Hematopoietic multipotent progenitor cell treated with erythropoietin and hydrocortisone succinate and interleukin-3 and kit ligand, for 4 days (in vitro differentiated cells): ENCODE measurements around the gene SERPINH1.

ENCODE experiments used
- DNase-seq: peaks from one replicate; pipeline ENCODE4 v3.0.0-alpha.2; 2015

Gene SERPINH1

DNA sequence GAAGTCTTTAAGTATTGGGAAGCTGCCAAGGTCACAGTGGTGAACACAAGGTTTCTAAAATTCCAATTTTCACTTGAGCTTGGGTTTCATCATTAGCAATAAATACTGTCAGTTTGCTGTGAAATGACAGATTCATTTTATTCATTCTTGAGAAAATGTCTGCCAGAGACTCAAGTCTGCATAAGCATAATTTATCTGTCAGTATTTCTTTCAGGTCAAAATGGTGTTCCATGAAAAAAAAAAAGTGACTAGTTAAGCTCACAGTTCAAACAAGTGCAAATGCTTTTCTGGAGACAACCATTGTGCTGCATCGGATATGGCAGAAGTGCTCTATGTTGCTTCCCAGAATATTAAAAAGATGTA, 28.2 kb upstream of the SERPINH1 start:
- DNase-seq: peak; percentile 62

DNA sequence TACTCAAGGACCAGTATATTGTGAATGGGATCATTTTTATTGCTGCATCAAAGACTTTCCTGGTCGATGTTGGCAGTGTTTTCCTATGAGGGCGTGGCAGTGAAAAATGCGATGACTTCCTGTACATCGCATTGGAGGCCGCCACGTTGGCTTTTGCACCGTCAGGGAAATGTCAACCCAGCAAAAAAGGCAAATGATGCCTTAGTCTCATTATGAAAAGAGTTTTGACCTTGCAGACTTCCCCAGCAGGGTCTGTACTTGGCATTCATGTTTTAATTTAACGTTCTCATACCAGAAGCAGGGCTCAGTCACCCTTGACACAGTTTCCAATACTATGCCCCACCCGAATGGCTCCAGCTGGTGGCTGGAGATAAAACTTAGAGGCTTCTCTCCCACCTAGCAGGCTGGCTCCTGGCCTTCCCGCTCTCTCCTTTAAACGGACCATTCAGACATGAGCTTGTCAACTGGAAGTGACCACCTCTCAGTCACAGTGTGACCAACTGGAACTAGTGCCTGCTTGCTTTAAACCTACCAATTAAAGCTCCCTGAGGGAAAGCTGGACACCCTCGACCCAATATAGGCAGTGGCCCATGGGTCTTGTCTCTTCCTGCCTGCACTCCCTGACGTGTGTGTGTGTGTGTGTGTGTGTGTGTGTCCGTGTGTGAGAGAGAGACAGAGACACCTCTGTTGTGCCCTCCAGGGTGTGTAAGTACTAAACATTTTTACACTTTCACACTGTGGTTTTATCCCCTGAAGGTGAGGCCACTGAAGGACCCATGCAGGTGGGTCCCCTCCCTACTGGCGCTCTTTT, 27.6 kb upstream of the SERPINH1 start:
- DNase-seq: peak; percentile 96

GRCh38 chr11:75535071-75535470, 27.0 kb upstream of the SERPINH1 start:
- DNase-seq: peak; percentile 95

GRCh38 chr11:75536786-75537641, 25.0 kb upstream of the SERPINH1 start:
- peak; percentile 81 for DNase-seq

GRCh38 chr11:75537740-75538139, 24.3 kb upstream of the SERPINH1 start:
- DNase-seq: no peak

DNA sequence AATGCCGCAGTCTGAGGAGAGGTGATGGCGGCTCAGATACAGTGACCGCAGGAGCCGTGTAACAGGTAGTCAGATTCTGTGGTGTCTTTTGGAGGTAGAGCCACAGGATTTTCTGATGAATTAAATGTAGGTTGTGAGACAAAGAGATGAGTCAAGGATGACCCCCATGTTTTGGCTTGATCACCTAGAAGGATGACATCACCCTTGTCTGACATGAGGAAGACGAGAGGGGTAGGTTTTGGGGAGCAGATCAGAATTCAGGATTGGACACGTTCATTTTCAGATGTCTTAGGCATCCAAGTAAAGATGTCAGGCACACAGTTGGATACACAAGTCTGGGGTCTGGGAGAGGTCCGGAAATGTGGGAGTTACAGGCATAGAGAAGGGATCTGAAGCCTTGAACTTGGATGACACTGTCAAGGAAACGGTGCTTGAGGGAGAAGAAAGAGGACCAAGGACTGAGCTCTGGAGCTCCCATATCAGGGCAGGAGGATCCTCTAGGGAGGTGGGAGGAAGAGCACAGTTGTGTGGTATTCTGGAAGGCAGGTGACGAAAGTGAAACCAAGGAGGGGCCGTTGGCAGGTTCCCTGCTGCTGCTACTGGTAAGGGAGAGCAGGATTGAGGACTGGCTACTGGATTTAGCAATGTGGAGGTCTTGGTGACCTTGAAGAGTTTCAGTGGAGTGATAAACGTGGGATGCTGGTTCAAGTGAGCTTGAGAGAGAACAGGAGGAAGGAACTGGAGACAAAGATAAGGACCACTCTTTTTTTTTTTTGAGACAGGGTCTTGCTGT, 23.7 kb upstream of the SERPINH1 start:
- DNase-seq: no peak

DNA sequence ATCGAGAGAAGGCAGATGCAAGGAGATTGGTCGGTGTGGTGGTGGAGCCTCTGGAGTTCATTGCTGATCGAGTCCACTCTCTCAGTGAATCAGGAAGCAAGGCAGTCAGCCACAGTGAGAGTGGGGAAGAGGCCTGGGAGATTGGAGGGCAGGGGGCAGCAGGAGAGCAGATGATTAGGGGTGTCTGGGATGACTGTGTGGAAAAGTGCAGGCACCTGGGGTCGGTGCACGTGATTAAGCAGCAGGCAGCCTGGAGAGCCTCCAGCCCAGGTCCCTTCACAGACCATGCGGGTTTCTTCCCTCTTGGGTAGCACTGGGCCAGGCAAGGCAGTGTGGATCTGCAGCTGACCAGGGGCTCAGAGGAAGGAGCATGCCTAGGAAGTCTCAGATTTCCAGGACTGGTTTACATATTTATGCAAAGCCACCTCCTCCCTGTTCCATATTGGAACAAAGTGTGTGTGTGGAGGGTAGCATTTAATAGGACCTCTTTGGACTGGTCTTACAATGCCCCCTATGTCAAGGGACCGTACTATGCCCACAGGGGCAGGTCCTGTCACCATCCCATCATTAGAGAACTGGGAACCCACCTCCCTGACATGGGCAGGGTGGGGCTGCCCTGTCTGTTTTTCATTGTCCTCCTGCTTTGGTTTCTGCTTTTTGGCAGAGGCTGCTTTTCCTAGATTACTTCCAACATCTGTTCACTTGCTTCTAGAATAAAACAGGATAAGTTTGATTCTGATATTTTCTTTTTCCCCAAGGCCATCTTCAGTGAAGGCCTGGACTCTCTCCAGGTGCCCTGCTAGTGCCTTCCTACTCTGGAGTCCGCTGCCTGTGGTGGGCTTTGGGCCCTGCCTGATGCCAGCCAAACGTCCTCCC, 22.4 kb upstream of the SERPINH1 start:
- DNase-seq: no peak

- no peak for DNase-seq
Observed at GRCh38 chr11:75541193-75542087, 20.6 kb upstream of the SERPINH1 start.

DNA sequence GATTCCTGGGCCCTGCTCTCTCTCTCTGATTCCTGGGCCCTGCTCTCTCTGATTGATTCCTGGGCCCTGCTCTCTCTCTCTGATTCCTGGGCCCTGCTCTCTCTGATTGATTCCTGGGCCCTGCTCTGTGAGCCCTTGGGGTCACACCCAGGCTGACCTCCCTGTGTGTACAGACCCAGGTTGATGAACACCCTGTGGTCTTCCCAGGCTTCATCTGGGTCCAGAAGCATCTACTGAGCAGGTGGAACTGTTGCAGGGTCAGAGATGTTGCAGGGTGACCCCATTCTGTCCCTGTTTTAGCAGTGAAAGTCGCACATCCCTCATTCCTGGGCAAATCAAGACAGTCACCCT, 20.0 kb upstream of the SERPINH1 start:
- DNase-seq: no peak

DNA sequence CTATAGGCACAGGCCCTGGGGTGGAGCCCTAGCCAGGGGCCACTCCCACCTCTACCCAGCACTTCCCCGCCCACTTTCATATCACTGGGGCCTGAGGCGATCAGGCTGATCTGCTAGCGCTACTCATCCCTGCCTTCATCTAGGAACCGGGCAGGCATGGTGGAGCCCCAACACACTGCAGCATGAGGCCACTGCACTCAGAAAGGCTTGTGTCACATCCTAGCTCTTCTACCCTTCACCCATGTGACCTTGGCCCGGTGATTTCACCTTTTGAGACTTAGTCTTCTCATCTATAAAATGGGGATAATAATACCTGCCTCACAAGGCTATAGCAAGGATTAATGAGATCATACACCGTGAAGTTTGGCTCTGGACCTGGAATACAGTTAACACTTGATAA, 18.2 kb upstream of the SERPINH1 start:
- DNase-seq: peak; percentile 80

GRCh38 chr11:75547177-75547576, 14.9 kb upstream of the SERPINH1 start:
- DNase-seq: no peak

GRCh38 chr11:75547617-75548058, 14.4 kb upstream of the SERPINH1 start:
- peak; percentile 72 for DNase-seq

DNA sequence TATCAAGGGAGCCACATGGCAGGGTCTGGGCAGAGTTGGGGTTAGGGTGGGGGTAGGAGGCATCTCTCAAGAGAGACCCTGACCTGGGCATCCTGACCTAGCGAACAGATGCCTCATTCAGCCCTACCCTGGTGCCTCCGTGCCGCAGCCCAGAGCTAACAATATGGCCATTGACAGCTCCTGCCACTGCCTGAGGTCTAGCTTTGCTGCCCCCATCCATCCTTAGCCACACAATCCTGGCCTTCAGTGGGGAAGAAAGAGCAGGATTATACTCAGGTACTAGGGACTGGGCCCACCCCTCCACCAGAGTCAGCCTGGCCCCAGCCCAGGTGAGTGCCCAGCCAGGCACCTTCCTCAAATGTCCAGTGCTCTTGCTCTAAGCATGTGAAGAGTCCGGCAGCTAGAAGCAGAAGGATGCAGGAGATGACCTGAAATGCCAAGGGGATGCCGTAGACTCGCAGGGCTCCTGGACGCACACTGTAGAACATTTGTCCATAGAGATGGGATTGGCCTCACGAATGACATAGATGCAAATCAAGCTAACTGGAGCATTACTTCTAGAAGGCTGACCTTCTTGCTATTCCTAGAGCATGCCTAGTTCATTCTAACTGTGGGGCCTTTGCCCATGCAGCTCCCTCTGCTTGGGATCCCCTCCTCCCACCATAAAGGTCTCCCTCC, 13.3 kb upstream of the SERPINH1 start:
- no peak for DNase-seq

DNA sequence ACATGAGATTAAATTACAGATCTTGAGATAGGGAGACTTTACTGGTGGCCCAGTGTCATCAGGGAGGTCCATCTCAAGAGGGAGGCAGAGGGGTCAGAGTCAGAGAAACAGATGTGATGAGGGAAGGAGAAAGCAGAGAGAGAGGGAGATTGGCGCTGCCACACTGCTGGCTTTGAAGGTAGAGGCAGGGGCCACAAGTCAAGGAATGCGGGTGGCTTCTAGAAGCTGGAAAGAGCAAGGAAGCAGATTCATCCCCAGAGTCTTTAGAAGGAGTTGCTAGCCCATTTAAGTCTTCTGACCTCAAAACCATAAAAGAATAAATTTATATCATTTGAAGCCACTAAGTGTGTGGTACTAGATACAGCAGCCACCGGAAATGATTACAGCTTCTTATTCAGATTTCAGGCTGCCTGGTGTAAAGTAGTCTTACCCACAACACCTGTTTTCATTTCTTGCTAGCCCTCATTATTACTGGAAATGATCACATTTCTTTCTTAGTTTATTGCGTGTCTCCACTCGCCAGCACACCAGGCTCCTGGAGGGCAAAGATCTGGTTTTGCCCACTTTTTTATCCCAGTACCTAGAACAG, 12.6 kb upstream of the SERPINH1 start:
- peak; percentile 68 for DNase-seq

- DNase-seq: no peak
Observed at GRCh38 chr11:75553182-75553581, 8.9 kb upstream of the SERPINH1 start.

- DNase-seq: no peak
Observed at GRCh38 chr11:75553889-75554257, 8.2 kb upstream of the SERPINH1 start.

GRCh38 chr11:75554258-75555022, 7.6 kb upstream of the SERPINH1 start:
- no peak for DNase-seq

- no peak for DNase-seq
Observed at GRCh38 chr11:75555079-75555811, 6.8 kb upstream of the SERPINH1 start.

DNA sequence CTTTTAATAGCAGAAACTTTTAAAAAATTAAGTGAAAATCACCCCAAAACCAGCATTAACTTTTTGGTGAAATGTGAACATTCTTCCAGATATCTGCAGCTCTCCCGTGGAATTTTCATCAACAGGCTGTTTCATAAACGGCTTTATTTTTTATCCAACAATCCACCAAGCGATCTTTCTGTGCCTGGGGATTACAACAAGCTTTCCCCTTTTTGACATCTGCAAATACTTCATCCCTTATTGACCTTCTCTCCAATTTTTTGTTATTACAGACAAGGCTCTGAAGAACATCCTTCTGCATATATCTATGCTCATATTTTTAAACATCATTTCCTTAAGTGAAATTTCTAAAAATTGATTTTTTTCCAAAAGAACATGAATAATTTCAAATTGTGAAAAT, 5.8 kb upstream of the SERPINH1 start:
- DNase-seq: no peak
